Natural killer cell (primary cell): ENCODE results near the gene MMP12. TPM values are rescaled to one million over a fixed set of nuclear protein-coding genes. Genes with fewer than 3 reads are reported as not detected.
"Not testable (repeated sequence)": the region's sequence is repeated elsewhere in the genome, so short reads cannot be mapped to it uniquely, and the experiment has no call there.

Experiments
- ATAC-seq, 3 donors: fragments of 150-1000 bp in 2 of 3; fragments of 200-7000 bp in 1 of 3; cut with Tn5 transposase; 1 replicate in 1 of 3; 2 replicates in 2 of 3; pipeline ENCODE4 v1.10.0; 2021; ENCODE audit warnings: mild to moderate bottlenecking in 2 of 3, moderate library complexity in 2 of 3
- DNase-seq, 2 donors: peaks; one replicate each; pipeline versions ENCODE4 v3.0.0 to v3.0.0-alpha.2; 2013 to 2021; ENCODE audit warnings: mixed read lengths in 1 of 2
- H3K27ac ChIP-seq: one replicate; pipeline ENCODE4 v1.5.1; 2013; ENCODE audit warnings: mild to moderate bottlenecking, low read length
- H3K27me3 ChIP-seq: one replicate; pipeline ENCODE4 v1.6.1; 2013; ENCODE audit warnings: low read length; ENCODE audit not compliant: control insufficient read depth, insufficient read depth
- H3K36me3 ChIP-seq: one replicate; pipeline ENCODE4 v1.6.1; 2013; ENCODE audit warnings: low read length; ENCODE audit not compliant: control insufficient read depth, insufficient read depth
- H3K4me1 ChIP-seq: one replicate; pipeline ENCODE4 v1.6.1; 2013; ENCODE audit warnings: low read length; ENCODE audit not compliant: control insufficient read depth, insufficient read depth
- H3K4me3 ChIP-seq: one replicate; pipeline ENCODE4 v1.5.1; 2013; ENCODE audit warnings: low read length
- H3K9me3 ChIP-seq: one replicate; pipeline ENCODE4 v1.6.1; 2013; ENCODE audit warnings: low read length; ENCODE audit not compliant: control insufficient read depth, insufficient read depth
- H3K27ac Mint-ChIP-seq, 2 donors: one replicate each; pipeline ENCODE4 v1.8.0; 2022; ENCODE audit warnings: mild to moderate bottlenecking in 2 of 2, mixed read lengths in 2 of 2, moderate library complexity in 1 of 2
- H3K27me3 Mint-ChIP-seq, 2 donors: one replicate each; pipeline ENCODE4 v1.8.0; 2022; ENCODE audit warnings: low read depth in 2 of 2, mixed read lengths in 2 of 2
- H3K36me3 Mint-ChIP-seq: one replicate; pipeline ENCODE4 v1.8.0; 2022; ENCODE audit warnings: mixed read lengths
- H3K4me1 Mint-ChIP-seq, 2 donors: one replicate each; pipeline ENCODE4 v1.8.0; 2022; ENCODE audit warnings: mixed read lengths in 2 of 2
- H3K4me3 Mint-ChIP-seq: one replicate; pipeline ENCODE4 v1.8.0; 2022; ENCODE audit warnings: mild to moderate bottlenecking, moderate library complexity, mixed read lengths
- H3K9me3 Mint-ChIP-seq, 2 donors: one replicate each; pipeline ENCODE4 v1.8.0; 2022; ENCODE audit warnings: mixed read lengths in 2 of 2
- WGBS: methylation state at CpG from one replicate; pipeline ENCODE4 v1.1.7; 2013; ENCODE audit warnings: missing lambda C conversion rate; ENCODE audit not compliant: insufficient coverage; 5-methylcytosine and 5-hydroxymethylcytosine counted together
- intact Hi-C: fragments of 100-400 bp; cut with micrococcal nuclease; formaldehyde crosslinking; loops from one replicate; pipeline ENCODE4 v1.14.2; 2022
- total RNA-seq, 4 donors: library from RNA; stranded (reverse); fragments of 120-200 nt in 1 of 4; gene quantifications; one replicate each; pipeline versions ENCODE4 v1.2.3 to v1.2.4, GENCODE V29; 2013 to 2022
- TF ChIP-seq, protein P1 (sequence below): fragments of 200-600 bp; IDR thresholded peaks from one replicate; pipeline ENCODE4 v1.8.0; 2022; ENCODE audit warnings: antibody characterized with exemption

MMP12 gene
- total RNA-seq, 3 donors from 2014 or later (not counting 1 experiment from before 2014, with no cell fraction given) = not detected

DNA sequence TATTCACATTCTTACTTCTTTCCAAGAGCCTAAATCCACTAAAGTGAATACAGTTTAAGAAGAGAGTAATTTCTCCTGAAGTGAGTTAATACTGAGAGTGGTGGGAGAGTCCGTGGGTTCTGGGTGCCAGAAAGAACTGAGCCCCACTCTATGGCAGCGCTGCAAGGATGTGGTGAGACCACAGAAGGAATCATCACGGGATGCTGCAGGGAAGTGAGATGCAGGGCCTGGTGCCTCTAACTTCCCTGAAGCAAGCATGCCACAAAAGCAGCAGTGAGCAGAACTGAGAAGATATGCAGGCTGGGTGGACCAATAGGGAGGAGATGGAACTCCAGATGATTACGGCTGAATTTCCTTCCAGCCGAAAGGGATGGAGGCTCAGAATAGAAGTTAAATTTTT is 5.0 kb upstream of the MMP12 start:
- WGBS = 49% methylated on average over 5 of the region's 5 CpGs
- Histone ChIP-seq H3K4me1 (no peaks in the 10 kb centered on the region), H3K9me3 (no peaks in the 10 kb centered on the region), H3K4me3 (no peak overlapping the region), H3K36me3 (no peaks in the 10 kb centered on the region), H3K27ac (no peak overlapping the region), H3K27me3 (no peaks in the 10 kb centered on the region)
- no peaks in the 10 kb centered on the region for H3K9me3 Mint-ChIP-seq
- H3K4me3 Mint-ChIP-seq = no peak overlapping the region
- H3K27me3 Mint-ChIP-seq = peaks cover 0 to 2% of the 10 kb centered on the region in 2 donors
- TF ChIP-seq, protein P1, sequence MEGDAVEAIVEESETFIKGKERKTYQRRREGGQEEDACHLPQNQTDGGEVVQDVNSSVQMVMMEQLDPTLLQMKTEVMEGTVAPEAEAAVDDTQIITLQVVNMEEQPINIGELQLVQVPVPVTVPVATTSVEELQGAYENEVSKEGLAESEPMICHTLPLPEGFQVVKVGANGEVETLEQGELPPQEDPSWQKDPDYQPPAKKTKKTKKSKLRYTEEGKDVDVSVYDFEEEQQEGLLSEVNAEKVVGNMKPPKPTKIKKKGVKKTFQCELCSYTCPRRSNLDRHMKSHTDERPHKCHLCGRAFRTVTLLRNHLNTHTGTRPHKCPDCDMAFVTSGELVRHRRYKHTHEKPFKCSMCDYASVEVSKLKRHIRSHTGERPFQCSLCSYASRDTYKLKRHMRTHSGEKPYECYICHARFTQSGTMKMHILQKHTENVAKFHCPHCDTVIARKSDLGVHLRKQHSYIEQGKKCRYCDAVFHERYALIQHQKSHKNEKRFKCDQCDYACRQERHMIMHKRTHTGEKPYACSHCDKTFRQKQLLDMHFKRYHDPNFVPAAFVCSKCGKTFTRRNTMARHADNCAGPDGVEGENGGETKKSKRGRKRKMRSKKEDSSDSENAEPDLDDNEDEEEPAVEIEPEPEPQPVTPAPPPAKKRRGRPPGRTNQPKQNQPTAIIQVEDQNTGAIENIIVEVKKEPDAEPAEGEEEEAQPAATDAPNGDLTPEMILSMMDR = no peak
- DNase-seq = peak in 1 of 2 donors; percentile 2
- no peaks in the 10 kb centered on the region for H3K4me1 Mint-ChIP-seq
- intact Hi-C loops = no loop called here
- no peak for ATAC-seq
- H3K27ac Mint-ChIP-seq = no peak overlapping the region
- no peaks in the 10 kb centered on the region for H3K36me3 Mint-ChIP-seq

DNA sequence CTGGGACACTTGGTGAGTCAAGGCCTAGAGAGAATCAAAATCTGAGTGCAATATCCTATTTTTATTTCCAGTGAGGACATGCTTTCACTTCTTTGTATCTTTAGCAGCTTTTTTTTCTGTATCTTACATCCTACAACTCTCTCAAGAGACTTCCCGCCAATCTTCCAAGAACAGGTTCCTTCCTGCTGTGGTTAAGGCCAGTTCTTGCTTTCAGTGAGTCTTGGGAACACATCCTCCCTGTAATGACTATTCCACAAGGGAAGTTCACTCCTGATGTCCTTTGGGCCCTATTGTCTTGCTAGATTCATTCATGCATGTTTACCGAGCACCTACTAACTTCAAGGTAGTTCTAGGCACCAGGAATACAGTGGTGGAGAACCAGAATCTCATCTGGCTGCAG is 3.8 kb upstream of the MMP12 start:
- no peaks in the 10 kb centered on the region for H3K36me3 ChIP-seq
- no peak overlapping the region for H3K4me3 ChIP-seq
- intact Hi-C loops = no loop called here
- H3K4me3 Mint-ChIP-seq = no peak overlapping the region
- no peaks in the 10 kb centered on the region for H3K4me1 Mint-ChIP-seq
- 90% methylated on average over 2 of the region's 2 CpGs for WGBS
- H3K27ac Mint-ChIP-seq = no peak overlapping the region
- DNase-seq = no peak
- no peaks in the 10 kb centered on the region for H3K9me3 ChIP-seq
- no peaks in the 10 kb centered on the region for H3K4me1 ChIP-seq
- H3K36me3 Mint-ChIP-seq = no peaks in the 10 kb centered on the region
- ATAC-seq = no peak
- peaks cover 0 to 2% of the 10 kb centered on the region in 2 donors for H3K27me3 Mint-ChIP-seq
- H3K27me3 ChIP-seq = no peaks in the 10 kb centered on the region
- H3K27ac ChIP-seq = no peak overlapping the region
- no peaks in the 10 kb centered on the region for H3K9me3 Mint-ChIP-seq
- TF ChIP-seq, protein P1 = no peak

DNA sequence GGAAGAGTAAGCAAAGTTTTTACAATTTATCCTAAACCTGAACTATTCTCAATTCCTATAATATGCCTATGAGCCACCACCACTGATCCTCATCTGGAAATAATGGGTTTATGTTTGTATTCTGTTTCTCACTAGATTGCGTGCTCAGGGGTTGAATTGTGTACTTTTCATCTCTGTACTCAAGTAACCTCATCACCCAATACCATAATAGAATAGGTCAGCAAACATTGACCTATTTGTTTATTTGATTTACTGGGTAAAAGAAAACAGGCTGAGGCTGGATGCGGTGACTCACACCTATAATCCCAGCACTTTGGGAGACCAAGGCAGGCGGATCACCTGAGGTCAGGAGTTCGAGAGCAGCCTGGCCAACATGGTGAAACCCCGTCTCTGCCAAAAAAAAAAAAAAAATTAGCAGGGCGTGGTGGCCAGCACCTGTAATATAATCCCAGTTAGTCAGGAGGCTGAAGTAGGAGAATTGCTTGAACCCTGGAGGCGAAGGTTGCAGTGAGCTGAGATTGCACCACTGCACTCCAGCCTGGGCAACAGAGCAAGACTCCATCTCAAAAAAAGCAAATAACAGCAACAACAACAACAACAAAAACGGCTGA is 5.3 kb downstream of the MMP12 start:
- H3K27me3 Mint-ChIP-seq, H3K4me3 ChIP-seq, H3K4me1 ChIP-seq, H3K9me3 Mint-ChIP-seq, H3K4me1 Mint-ChIP-seq, H3K9me3 ChIP-seq, H3K27ac Mint-ChIP-seq, H3K36me3 ChIP-seq, intact Hi-C loops, DNase-seq, ATAC-seq, H3K36me3 Mint-ChIP-seq, H3K27ac ChIP-seq, H3K4me3 Mint-ChIP-seq, H3K27me3 ChIP-seq: not testable (repeated sequence)
- WGBS = 92% methylated on average over 5 of the region's 8 CpGs

DNA sequence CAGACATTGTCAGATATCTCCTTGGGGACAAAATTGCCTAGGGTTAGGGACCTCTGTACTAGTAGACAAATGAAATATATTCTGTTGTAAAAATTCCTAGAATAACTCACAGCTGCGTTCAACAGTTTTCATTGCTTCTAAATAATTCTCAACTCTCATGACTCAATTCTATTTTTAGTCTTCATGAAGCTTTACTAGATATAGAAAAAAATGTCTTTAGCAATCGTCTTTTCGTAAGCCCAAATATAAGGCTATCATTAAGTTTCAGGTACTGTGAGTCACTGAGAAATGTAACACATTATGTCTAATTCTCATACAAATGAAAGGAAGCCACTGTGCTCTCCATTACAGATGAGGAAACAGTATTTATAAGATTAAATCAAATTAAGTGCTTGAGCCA is 6.4 kb downstream of the MMP12 start:
- intact Hi-C loops = no loop called here
- Mint-ChIP-seq H3K4me3 (no peak overlapping the region), H3K4me1 (no peaks in the 10 kb centered on the region), H3K9me3 (no peaks in the 10 kb centered on the region), H3K27ac (no peak overlapping the region), H3K27me3 (no peaks in the 10 kb centered on the region), H3K36me3 (no peaks in the 10 kb centered on the region)
- no peaks in the 10 kb centered on the region for H3K4me1 ChIP-seq
- no peak overlapping the region for H3K27ac ChIP-seq
- no peak overlapping the region for H3K4me3 ChIP-seq
- ATAC-seq = no peak
- H3K36me3 ChIP-seq = no peaks in the 10 kb centered on the region
- no peaks in the 10 kb centered on the region for H3K27me3 ChIP-seq
- DNase-seq = no peak
- WGBS = 100% methylated on average over 3 of the region's 3 CpGs
- TF ChIP-seq, protein P1 = no peak
- H3K9me3 ChIP-seq = no peaks in the 10 kb centered on the region
